ENCODE data around the gene TYW5.

Gene TYW5

GRCh38 chr2:199882667-199883066 lies 72.6 kb downstream of the TYW5 start:
- Histone ChIP-seq H3F3A (ENCODE audit: insufficient read depth) (no peaks in the 10 kb centered on the region), H3K27ac (ENCODE audit: low read depth, low read length) (no peak overlapping the region), H3K4me2 (ENCODE audit: low read depth, low read length, poor library complexity, severe bottlenecking) (no peak overlapping the region), H3K27me3 (ENCODE audit: low read length) (no peaks in the 10 kb centered on the region), H3K79me2 (ENCODE audit: insufficient read depth, low read length) (no peaks in the 10 kb centered on the region), H3K9me2 (replicated peaks; ENCODE audit: insufficient read depth, low read length) (no peaks in the 10 kb centered on the region), H3K4me3 (ENCODE audit: insufficient read depth, low read length, poor library complexity, severe bottlenecking) (no peak overlapping the region), H3K9ac (ENCODE audit: low read length) (no peak overlapping the region), H3K36me3 (ENCODE audit: low read length) (no peaks in the 10 kb centered on the region), H3K9me3 (ENCODE audit: insufficient read depth, low read length) (peaks cover 9% of the 10 kb centered on the region; the same call in 1 of the 2 replicates), H4K20me1 (ENCODE audit: low read depth, low read length) (no peaks in the 10 kb centered on the region), H2AFZ (ENCODE audit: low read depth, low read length, severe bottlenecking) (no peak overlapping the region)
- TF ChIP-seq CTCF (IDR thresholded peaks at IDR 0.05; ENCODE audit: insufficient read depth, low read length, poor library complexity, severe bottlenecking) (no peak), EZH2phosphoT487 (conservative IDR thresholded peaks at IDR 0.05; ENCODE audit: low read length) (no peak)

Measured in SU-DHL-6 (cell line).